ENCODE data around the gene TMED10. TPM values are rescaled to one million over a fixed set of nuclear protein-coding genes. Genes with fewer than 3 reads are reported as not detected.
A peak's percentile ranks its signal among the peaks of the same experiment; 100 is the strongest.
"Not testable (repeated sequence)": the region's sequence is repeated elsewhere in the genome, so short reads cannot be mapped to it uniquely, and the experiment has no call there.

Gene TMED10
- total RNA-seq, 1 donor from 2014 or later: 363 TPM

DNA sequence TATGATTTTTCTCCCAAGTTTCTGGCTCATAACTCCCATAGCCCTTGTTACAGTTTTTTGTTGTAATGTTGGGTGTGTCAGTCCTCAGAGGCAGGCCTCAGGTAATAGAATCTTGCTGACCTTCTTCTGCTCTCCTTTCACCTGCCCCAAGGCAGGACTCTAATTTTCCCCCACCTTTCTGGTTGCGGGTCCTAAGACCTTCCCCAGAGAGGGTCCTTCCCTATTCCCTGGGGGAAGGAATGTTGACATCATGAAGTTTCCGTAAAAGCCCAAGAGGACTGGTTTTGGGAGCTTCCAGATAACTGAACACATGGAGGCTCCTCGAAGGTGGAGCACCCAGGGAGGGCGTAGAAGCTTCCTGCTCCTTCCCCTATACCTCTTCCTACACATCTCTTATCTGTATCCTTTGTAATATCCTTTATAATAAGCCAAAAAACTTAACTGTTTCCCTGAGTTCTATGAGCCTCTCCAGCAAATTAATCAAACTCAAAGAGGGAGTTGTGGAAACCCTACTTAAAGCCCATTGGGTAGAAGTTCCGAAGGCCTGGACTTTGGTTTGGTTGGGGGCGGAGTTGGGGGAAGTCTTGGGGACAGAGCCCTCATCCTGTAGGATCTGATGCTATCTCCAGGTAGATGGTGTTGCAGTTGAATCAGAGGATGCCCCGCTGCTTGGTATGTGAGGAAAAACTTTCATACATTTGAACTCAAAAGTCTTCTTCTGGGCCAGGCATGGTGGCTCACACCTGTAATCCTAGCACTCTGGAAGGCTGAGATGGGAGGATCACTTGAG, 9.0 kb upstream of the TMED10 start:
- FAIRE-seq (no peak), DNase-seq (ENCODE audit: low read depth) (no peak)
- no peak overlapping the region for H3K4me3 ChIP-seq (ENCODE audit: low read depth, low read length)
- no peaks in the 10 kb centered on the region for H3K36me3 ChIP-seq (ENCODE audit: control insufficient read depth, insufficient read depth, low read length)
- H3K27me3 ChIP-seq (ENCODE audit: control insufficient read depth, insufficient read depth, low read length): no peaks in the 10 kb centered on the region
- TF ChIP-seq, protein P1, sequence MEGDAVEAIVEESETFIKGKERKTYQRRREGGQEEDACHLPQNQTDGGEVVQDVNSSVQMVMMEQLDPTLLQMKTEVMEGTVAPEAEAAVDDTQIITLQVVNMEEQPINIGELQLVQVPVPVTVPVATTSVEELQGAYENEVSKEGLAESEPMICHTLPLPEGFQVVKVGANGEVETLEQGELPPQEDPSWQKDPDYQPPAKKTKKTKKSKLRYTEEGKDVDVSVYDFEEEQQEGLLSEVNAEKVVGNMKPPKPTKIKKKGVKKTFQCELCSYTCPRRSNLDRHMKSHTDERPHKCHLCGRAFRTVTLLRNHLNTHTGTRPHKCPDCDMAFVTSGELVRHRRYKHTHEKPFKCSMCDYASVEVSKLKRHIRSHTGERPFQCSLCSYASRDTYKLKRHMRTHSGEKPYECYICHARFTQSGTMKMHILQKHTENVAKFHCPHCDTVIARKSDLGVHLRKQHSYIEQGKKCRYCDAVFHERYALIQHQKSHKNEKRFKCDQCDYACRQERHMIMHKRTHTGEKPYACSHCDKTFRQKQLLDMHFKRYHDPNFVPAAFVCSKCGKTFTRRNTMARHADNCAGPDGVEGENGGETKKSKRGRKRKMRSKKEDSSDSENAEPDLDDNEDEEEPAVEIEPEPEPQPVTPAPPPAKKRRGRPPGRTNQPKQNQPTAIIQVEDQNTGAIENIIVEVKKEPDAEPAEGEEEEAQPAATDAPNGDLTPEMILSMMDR (IDR thresholded peaks at IDR 0.05; ENCODE audit: insufficient read depth, low read length, severe bottlenecking): no peak

DNA sequence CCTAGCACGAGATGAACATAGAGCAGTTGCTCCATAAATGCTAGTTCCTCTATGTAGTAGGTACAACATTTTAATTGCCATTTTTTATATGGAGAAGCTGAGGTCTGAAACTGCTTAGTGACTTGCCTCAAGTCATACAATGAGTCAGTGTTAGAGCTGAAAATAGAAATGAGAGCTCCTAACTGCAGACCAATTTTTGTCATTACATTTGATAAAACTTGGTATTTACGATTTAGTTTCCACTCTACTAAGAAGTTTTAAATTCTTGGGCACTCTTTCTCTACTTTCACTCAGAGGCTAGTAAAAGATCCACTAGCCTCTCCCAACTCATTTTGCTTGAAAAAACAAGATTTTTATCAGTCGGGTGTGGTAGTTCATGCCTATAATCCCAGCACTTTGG, 8.1 kb upstream of the TMED10 start:
- TF ChIP-seq, protein P1 (IDR thresholded peaks at IDR 0.05; ENCODE audit: insufficient read depth, low read length, severe bottlenecking): no peak
- no peaks in the 10 kb centered on the region for H3K27me3 ChIP-seq (ENCODE audit: control insufficient read depth, insufficient read depth, low read length)
- peak; percentile 46 for DNase-seq (ENCODE audit: low read depth)
- no peaks in the 10 kb centered on the region for H3K36me3 ChIP-seq (ENCODE audit: control insufficient read depth, insufficient read depth, low read length)
- H3K4me3 ChIP-seq (ENCODE audit: low read depth, low read length): no peak overlapping the region
- no peak for FAIRE-seq

DNA sequence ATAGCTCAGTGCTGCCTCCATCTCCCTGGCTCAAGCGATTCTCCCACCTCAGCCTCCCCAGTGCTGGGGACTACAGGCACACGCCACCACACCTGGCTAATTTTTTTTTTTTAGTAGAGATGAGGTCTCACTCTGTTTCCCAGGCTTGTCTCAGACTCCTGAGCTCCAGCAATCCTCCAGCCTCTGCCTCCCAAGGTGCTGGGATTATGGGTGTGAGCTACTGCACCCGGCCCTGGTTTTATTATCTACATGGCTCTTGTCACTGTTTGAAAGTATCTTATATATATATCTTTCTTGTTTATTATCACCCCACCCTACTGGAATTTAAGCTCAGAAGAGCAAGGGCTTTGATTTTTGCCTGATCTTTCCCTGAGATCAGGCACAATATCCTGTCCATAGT, 7.6 kb upstream of the TMED10 start:
- FAIRE-seq: no peak
- TF ChIP-seq, protein P1 (IDR thresholded peaks at IDR 0.05; ENCODE audit: insufficient read depth, low read length, severe bottlenecking): no peak
- no peak overlapping the region for H3K4me3 ChIP-seq (ENCODE audit: low read depth, low read length)
- no peak for DNase-seq (ENCODE audit: low read depth)
- no peaks in the 10 kb centered on the region for H3K36me3 ChIP-seq (ENCODE audit: control insufficient read depth, insufficient read depth, low read length)
- no peaks in the 10 kb centered on the region for H3K27me3 ChIP-seq (ENCODE audit: control insufficient read depth, insufficient read depth, low read length)

- TF ChIP-seq, protein P1 (IDR thresholded peaks at IDR 0.05; ENCODE audit: insufficient read depth, low read length, severe bottlenecking): no peak
- DNase-seq (ENCODE audit: low read depth) (no peak), FAIRE-seq (no peak)
Observed at GRCh38 chr14:75183225-75183624, 6.8 kb upstream of the TMED10 start.

GRCh38 chr14:75182821-75183220, 6.4 kb upstream of the TMED10 start:
- Histone ChIP-seq H3K27me3 (ENCODE audit: control insufficient read depth, insufficient read depth, low read length) (no peaks in the 10 kb centered on the region), H3K36me3 (ENCODE audit: control insufficient read depth, insufficient read depth, low read length) (no peaks in the 10 kb centered on the region), H3K4me3 (ENCODE audit: low read depth, low read length) (no peak overlapping the region)
- FAIRE-seq (no peak), DNase-seq (ENCODE audit: low read depth) (peak; percentile 37)
- TF ChIP-seq, protein P1 (IDR thresholded peaks at IDR 0.05; ENCODE audit: insufficient read depth, low read length, severe bottlenecking): no peak

More at GRCh38 chr14:75183225-75183624, 6.8 kb upstream of the TMED10 start:
- H3K4me3 ChIP-seq (ENCODE audit: low read depth, low read length): no peak overlapping the region
- no peaks in the 10 kb centered on the region for H3K27me3 ChIP-seq (ENCODE audit: control insufficient read depth, insufficient read depth, low read length)
- H3K36me3 ChIP-seq (ENCODE audit: control insufficient read depth, insufficient read depth, low read length): no peaks in the 10 kb centered on the region

DNA sequence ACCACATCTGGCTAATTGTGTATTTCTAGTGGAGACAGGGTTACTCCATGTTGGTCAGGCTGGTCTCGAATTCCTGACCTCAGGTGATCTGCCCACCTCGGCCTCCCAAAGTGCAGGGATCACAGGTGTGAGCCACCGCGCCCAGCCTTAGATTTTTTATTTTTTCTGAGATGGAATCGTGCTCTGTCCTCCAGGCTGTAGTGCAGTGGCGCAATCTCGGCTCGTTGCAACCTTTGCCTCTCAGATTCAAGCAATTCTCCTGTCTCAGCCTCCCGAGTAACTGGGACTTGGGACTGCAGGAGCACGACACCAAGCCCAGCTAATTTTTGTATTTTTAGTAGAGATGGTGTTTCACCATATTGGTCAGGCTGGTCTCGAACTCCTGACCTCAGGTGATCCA, 5.8 kb upstream of the TMED10 start:
- DNase-seq (ENCODE audit: low read depth); H3K4me3 ChIP-seq (ENCODE audit: low read depth, low read length); H3K36me3 ChIP-seq (ENCODE audit: control insufficient read depth, insufficient read depth, low read length); FAIRE-seq; H3K27me3 ChIP-seq (ENCODE audit: control insufficient read depth, insufficient read depth, low read length): not testable (repeated sequence)
